K562 (cell line): Measurements from ENCODE around the gene SCAPER.

Source experiments
- EZH2 ChIP-seq: IDR thresholded peaks from 2 replicates; pipeline ENCODE4 v1.6.1; 2012; ENCODE audit warnings: low read depth, mild to moderate bottlenecking, inconsistent platforms, low read length, borderline replicate concordance
- GATAD2A ChIP-seq: fragments of 450-650 bp; IDR thresholded peaks from 2 replicates; pipeline ENCODE4 v1.6.1; 2017

- TF ChIP-seq EZH2 (no peak), GATAD2A (no peak)
Measured at GRCh38 chr15:76577879-76578512, 327.1 kb downstream of the SCAPER start.
